Skeletal muscle tissue (tissue), 4 donors: ENCODE measurements around the gene RALGPS2. TPM values are rescaled to one million over a fixed set of nuclear protein-coding genes. Genes with fewer than 3 reads are reported as not detected.

Experiments used
- H3K27ac ChIP-seq: one replicate; pipeline ENCODE4 v1.7.0; 2013; ENCODE audit warnings: mild to moderate bottlenecking, low read depth, low read length, inconsistent platforms
- H3K27me3 ChIP-seq, 3 donors: one replicate each; pipeline ENCODE4 v1.7.0; 2013; ENCODE audit warnings: low read length in 3 of 3; ENCODE audit not compliant: control insufficient read depth in 3 of 3, insufficient read depth in 3 of 3
- H3K36me3 ChIP-seq, 3 donors: one replicate each; pipeline ENCODE4 v1.7.0; 2013; ENCODE audit warnings: low read length in 3 of 3; ENCODE audit not compliant: control insufficient read depth in 3 of 3, insufficient read depth in 3 of 3
- H3K4me1 ChIP-seq, 3 donors: one replicate each; pipeline ENCODE4 v1.7.0; 2013; ENCODE audit warnings: low read length in 3 of 3, mild to moderate bottlenecking in 3 of 3; ENCODE audit not compliant: control insufficient read depth in 3 of 3, insufficient read depth in 3 of 3
- H3K4me3 ChIP-seq, 3 donors: one replicate each; pipeline ENCODE4 v1.7.0; 2013; ENCODE audit warnings: low read length in 3 of 3
- H3K9ac ChIP-seq, 3 donors: one replicate each; pipeline ENCODE4 v1.7.0; 2013; ENCODE audit warnings: low read length in 3 of 3, mild to moderate bottlenecking in 3 of 3, moderate library complexity in 2 of 3, low read depth in 1 of 3
- H3K9me3 ChIP-seq, 3 donors: one replicate each; pipeline ENCODE4 v1.7.0; 2013; ENCODE audit warnings: low read length in 3 of 3; ENCODE audit not compliant: control insufficient read depth in 3 of 3
- total RNA-seq: library from RNA; depleted of rRNA; stranded (reverse); fragments of >200 nt; gene quantifications from one replicate; pipeline ENCODE4 v1.2.3, GENCODE V29; 2014
- donor health status: Osteomylitis.

RALGPS2 gene
- total RNA-seq, 1 donor from 2014 or later: 35.5 TPM

- H3K9me3 ChIP-seq: no peaks in the 10 kb centered on the region
- no peak overlapping the region for H3K4me3 ChIP-seq
- H3K27me3 ChIP-seq: no peaks in the 10 kb centered on the region
- no peak overlapping the region for H3K9ac ChIP-seq
- no peaks in the 10 kb centered on the region for H3K4me1 ChIP-seq
- peaks cover 0 to 3% (median 0%) of the 10 kb centered on the region in 3 donors for H3K36me3 ChIP-seq
- H3K27ac ChIP-seq: no peak overlapping the region
Measured at GRCh38 chr1:178919581-178919980, 194.5 kb downstream of the RALGPS2 start.

DNA sequence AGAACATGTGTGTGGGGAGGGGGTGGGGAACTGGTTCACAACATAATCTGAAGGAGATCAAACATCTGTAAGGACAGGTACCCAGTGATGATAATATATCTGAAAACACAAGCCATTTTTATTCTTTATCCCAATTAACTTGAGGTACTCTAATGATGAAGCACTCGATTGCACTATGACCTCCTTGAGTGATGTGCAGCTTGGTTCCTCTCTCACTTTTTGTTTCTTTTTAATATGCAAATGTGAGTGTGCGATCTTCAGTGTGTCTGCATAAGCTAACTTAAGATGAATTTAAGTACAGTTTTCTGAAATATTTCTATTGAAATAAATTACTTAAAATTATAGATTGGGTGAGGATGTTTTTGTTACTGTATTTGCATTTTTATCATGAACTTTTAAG, 196.5 kb downstream of the RALGPS2 start:
- Histone ChIP-seq H3K9me3 (no peaks in the 10 kb centered on the region), H3K4me3 (no peak overlapping the region), H3K9ac (no peak overlapping the region), H3K27me3 (no peaks in the 10 kb centered on the region), H3K27ac (no peak overlapping the region), H3K4me1 (no peaks in the 10 kb centered on the region), H3K36me3 (peaks cover 0 to under 1% (median 0%) of the 10 kb centered on the region in 3 donors)

DNA sequence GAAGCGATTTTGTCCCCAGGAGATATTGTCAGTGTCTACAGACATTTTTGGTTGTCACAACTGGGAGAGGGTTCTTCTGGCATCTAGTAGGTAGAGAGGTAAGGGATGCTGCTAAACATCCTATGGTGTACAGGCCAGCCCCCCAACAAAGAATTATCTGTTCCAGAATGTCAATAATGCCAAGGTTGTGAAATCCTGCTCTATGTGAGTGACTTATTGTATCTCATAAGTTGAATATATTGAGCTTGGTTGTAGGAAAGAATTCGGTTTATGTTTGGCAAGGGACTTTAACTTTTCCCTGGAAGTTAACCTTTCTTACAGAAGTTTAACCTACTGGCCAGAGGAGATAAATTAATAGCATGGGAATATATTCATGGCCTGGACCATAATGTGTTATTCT, 198.5 kb downstream of the RALGPS2 start:
- Histone ChIP-seq H3K27ac (no peak overlapping the region), H3K36me3 (no peaks in the 10 kb centered on the region), H3K27me3 (no peaks in the 10 kb centered on the region), H3K4me1 (no peaks in the 10 kb centered on the region), H3K9ac (no peak overlapping the region), H3K4me3 (no peak overlapping the region), H3K9me3 (no peaks in the 10 kb centered on the region)

DNA sequence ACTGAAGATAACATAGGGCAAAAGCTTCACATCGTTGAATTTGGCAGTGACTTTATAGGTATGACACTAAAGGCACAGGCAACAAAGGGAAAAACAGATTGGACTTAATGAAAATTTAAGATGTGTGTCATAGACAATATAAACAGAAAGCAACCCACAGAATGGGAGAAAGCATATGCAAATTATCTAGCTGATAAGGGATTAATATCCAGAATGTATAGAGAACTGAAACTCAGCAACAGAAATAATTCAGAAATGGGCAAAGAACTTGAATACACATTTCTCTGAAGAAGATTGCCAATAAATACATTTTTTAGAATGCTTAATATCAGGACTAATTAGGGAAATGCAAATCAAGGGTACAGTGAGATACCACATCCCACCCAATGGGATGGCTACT, 201.0 kb downstream of the RALGPS2 start:
- no peaks in the 10 kb centered on the region for H3K36me3 ChIP-seq
- no peaks in the 10 kb centered on the region for H3K9me3 ChIP-seq
- no peak overlapping the region for H3K27ac ChIP-seq
- H3K4me1 ChIP-seq: no peaks in the 10 kb centered on the region
- H3K9ac ChIP-seq: no peak overlapping the region
- no peaks in the 10 kb centered on the region for H3K27me3 ChIP-seq
- no peak overlapping the region for H3K4me3 ChIP-seq

- H3K4me3 ChIP-seq: no peak overlapping the region
- no peak overlapping the region for H3K27ac ChIP-seq
- H3K9ac ChIP-seq: no peak overlapping the region
- peaks cover 0 to 4% (median 0%) of the 10 kb centered on the region in 3 donors for H3K4me1 ChIP-seq
- H3K9me3 ChIP-seq: no peaks in the 10 kb centered on the region
- no peaks in the 10 kb centered on the region for H3K36me3 ChIP-seq
- no peaks in the 10 kb centered on the region for H3K27me3 ChIP-seq
Measured at GRCh38 chr1:178927003-178927402, 202.0 kb downstream of the RALGPS2 start.

- Histone ChIP-seq H3K4me3 (no peak overlapping the region), H3K27me3 (no peaks in the 10 kb centered on the region), H3K36me3 (no peaks in the 10 kb centered on the region), H3K27ac (no peak overlapping the region), H3K4me1 (peaks cover 4 to 11% (median 4%) of the 10 kb centered on the region in 3 donors), H3K9ac (no peak overlapping the region), H3K9me3 (no peaks in the 10 kb centered on the region)
Measured at GRCh38 chr1:178928041-178928440, 203.0 kb downstream of the RALGPS2 start.

DNA sequence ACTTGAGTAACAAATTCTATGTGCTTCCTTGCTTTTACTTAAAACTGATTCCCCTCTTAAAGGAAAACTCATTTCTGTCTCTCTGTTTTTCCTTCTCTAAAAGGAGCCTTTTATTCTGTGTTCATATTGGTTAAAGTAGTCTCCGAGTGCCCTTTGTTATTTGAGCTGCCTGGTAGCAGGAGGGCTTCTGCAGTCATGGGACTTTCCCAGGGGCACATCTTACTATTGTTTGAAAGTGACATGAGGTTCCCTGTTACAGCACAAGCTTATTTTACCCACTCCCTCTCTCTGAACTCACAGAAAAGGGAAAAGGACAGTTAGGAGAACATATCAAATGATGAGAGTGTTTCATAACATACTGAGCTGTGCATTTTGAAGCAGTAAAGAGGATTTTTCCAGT, 203.9 kb downstream of the RALGPS2 start:
- Histone ChIP-seq H3K9me3 (no peaks in the 10 kb centered on the region), H3K9ac (no peak overlapping the region), H3K27me3 (no peaks in the 10 kb centered on the region), H3K27ac (no peak overlapping the region), H3K4me3 (no peak overlapping the region), H3K36me3 (no peaks in the 10 kb centered on the region), H3K4me1 (peaks cover 10 to 19% (median 12%) of the 10 kb centered on the region in 3 donors)

- Histone ChIP-seq H3K4me3 (no peak overlapping the region), H3K9me3 (no peaks in the 10 kb centered on the region), H3K27me3 (no peaks in the 10 kb centered on the region), H3K4me1 (peaks cover 15 to 24% (median 23%) of the 10 kb centered on the region in 3 donors), H3K27ac (peak overlapping the region; percentile 1), H3K36me3 (no peaks in the 10 kb centered on the region), H3K9ac (no peak overlapping the region)
Measured at GRCh38 chr1:178931858-178932551, 207.0 kb downstream of the RALGPS2 start.

DNA sequence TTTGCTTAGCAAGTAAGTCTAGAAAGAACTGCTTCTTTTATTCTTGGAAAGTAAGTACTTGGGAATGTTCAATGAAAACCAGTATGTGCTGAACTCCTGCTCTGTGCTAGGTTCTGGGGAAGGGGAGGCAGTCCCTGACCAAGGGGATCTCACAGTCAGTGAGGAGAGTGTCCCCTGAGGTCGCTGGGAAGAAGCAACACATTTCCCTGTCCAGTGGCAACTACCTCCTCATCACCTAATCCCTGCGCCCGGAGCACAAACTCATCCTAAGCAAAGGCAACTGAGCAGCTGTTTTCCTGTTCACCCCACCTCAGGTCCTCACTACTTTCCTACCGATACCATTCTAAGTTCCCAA, 207.5 kb downstream of the RALGPS2 start:
- H3K27me3 ChIP-seq: no peaks in the 10 kb centered on the region
- H3K27ac ChIP-seq: no peak overlapping the region
- H3K9ac ChIP-seq: no peak overlapping the region
- H3K4me3 ChIP-seq: no peak overlapping the region
- H3K4me1 ChIP-seq: peaks cover 15 to 24% (median 23%) of the 10 kb centered on the region in 3 donors
- H3K9me3 ChIP-seq: no peaks in the 10 kb centered on the region
- H3K36me3 ChIP-seq: no peaks in the 10 kb centered on the region

- Histone ChIP-seq H3K4me3 (no peak overlapping the region), H3K9ac (no peak overlapping the region), H3K27ac (peak overlapping the region; percentile 54), H3K27me3 (no peaks in the 10 kb centered on the region), H3K4me1 (peaks cover 17 to 26% (median 24%) of the 10 kb centered on the region in 3 donors), H3K9me3 (no peaks in the 10 kb centered on the region), H3K36me3 (no peaks in the 10 kb centered on the region)
Measured at GRCh38 chr1:178933105-178933561, 208.1 kb downstream of the RALGPS2 start.
